Femur (tissue), 1 donor: ENCODE results near the gene SHROOM3.

ENCODE experiments used
- DNase-seq: peaks from one replicate; pipeline ENCODE4 v3.0.0-alpha.2; 2017

Gene SHROOM3

GRCh38 chr4:76758290-76758882, 323.4 kb downstream of the SHROOM3 start:
- peak; percentile 61 for DNase-seq

GRCh38 chr4:76758996-76759395, 324.0 kb downstream of the SHROOM3 start:
- DNase-seq: no peak

DNA sequence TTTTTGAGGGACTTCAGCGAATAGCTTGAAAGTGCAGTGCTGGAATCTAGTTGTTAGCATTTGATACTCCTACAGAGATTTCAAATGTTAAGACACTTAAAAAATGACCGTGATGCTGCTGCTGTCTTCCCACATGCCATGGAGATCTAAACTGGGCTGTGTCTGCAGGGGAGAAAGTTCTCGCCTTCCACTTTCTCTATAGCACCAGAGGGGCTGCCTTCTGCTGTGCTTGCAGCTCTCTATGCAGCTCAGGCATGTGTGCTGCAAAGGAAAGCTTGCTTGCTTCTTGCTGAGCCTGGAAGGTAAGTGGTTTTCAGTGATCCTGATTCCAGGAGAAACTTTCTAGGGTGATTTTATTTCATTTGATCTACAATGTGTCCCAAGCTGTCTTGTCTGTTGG, 325.2 kb downstream of the SHROOM3 start:
- DNase-seq: no peak

- DNase-seq: no peak
These were observed 327.4 kb downstream of the SHROOM3 start for GRCh38 chr4:76762137-76763130.

- no peak for DNase-seq
These were observed 329.2 kb downstream of the SHROOM3 start for GRCh38 chr4:76764251-76764650.

- no peak for DNase-seq
These were observed 330.6 kb downstream of the SHROOM3 start for GRCh38 chr4:76765473-76766183.

- DNase-seq: no peak
These were observed 333.0 kb downstream of the SHROOM3 start for GRCh38 chr4:76767983-76768382.

GRCh38 chr4:76772498-76773106, 337.6 kb downstream of the SHROOM3 start:
- no peak for DNase-seq

- DNase-seq: no peak
These were observed 338.7 kb downstream of the SHROOM3 start for GRCh38 chr4:76773766-76774165.

GRCh38 chr4:76779740-76780459, 344.9 kb downstream of the SHROOM3 start:
- DNase-seq: no peak

GRCh38 chr4:76780781-76781697, 346.0 kb downstream of the SHROOM3 start:
- no peak for DNase-seq

- DNase-seq: no peak
These were observed 346.9 kb downstream of the SHROOM3 start for GRCh38 chr4:76781698-76782595.

DNA sequence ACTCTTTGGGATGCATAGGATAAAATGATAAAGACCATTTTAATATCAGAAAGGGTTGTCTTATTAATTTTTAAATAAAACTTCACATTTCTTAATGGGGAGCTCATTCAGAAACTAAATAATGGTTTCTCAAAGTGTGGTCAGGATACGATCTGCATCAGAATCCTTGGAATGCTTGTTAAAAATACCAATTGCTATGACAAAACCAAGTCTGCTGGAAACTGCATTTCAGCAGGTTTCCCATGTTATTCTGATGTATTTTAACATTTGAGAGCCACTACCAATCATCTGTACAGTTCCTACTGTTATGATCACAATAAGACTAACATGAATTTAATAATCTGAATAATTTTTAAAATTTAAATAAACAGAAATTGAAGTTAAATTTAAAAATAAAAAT, 347.8 kb downstream of the SHROOM3 start:
- no peak for DNase-seq

GRCh38 chr4:76783836-76784235, 348.8 kb downstream of the SHROOM3 start:
- no peak for DNase-seq

- no peak for DNase-seq
These were observed 349.2 kb downstream of the SHROOM3 start for GRCh38 chr4:76784237-76784636.

GRCh38 chr4:76787898-76788297, 352.9 kb downstream of the SHROOM3 start:
- no peak for DNase-seq

GRCh38 chr4:76790377-76790776, 355.3 kb downstream of the SHROOM3 start:
- DNase-seq: no peak

- DNase-seq: no peak
These were observed 356.4 kb downstream of the SHROOM3 start for GRCh38 chr4:76791479-76791878.

DNA sequence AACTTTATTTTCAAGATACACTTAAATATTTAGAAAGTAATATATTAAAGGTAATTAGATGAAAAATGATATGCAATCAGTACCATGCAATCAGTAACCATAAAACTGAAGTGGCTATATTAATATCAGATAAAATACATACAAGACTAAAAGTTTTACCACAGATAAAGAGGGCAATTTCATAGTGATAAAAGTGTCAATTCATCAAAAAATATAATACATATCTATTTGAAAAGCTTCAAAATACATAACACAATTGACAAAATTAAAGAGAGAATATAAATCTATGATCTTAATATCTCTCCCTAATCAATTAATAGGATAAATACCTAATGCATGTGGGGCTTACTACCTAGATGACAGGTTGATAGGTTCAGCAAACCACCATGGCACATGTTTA, 357.4 kb downstream of the SHROOM3 start:
- DNase-seq: no peak

GRCh38 chr4:76795243-76795642, 360.2 kb downstream of the SHROOM3 start:
- no peak for DNase-seq
